SIG-M5 (cell line): Measurements from ENCODE around the gene PDE4D.

Experiments used
- DNase-seq: peaks from one replicate; lab custom pipeline; 2025; lab: John Stamatoyannopoulos, UW

The PDE4D gene

DNA sequence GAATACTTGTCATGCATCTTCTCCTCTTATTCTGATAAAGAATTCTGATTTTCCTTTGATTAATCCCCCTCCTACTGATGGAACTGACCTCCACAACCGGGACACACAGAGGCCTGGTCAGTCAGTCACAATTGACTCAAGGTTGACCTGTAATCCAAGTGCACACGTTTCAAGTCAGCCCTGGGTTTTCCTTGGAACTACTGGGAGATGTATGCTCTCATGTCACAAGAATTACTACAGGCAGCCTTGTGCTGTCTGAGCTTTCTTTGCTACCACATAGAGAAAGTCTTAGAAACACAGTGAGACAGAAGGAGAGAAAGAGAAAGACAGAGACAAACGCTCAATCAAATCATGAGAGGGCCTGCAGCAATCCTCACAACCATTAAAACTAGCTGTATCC is 345.8 kb downstream of the PDE4D start:
- DNase-seq, result no peak

DNA sequence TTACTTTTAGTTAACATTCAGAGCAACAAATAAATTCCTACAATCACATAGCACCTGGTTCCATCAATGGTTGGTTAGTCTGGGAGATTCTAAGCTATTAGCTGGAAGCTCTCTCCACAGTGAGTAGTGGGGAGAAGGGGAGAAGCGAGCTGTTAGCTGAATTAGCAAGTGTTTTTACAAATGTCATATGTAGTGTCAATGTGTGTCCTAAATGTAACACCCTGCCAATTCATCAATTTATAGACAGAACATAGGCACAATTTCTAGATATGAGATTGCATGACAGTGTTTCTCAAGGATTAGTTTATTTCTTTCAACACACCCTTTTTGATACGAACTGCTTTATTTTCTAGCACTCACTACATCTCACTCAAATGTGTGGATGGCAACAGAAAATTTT is 349.0 kb downstream of the PDE4D start:
- DNase-seq, result no peak

DNA sequence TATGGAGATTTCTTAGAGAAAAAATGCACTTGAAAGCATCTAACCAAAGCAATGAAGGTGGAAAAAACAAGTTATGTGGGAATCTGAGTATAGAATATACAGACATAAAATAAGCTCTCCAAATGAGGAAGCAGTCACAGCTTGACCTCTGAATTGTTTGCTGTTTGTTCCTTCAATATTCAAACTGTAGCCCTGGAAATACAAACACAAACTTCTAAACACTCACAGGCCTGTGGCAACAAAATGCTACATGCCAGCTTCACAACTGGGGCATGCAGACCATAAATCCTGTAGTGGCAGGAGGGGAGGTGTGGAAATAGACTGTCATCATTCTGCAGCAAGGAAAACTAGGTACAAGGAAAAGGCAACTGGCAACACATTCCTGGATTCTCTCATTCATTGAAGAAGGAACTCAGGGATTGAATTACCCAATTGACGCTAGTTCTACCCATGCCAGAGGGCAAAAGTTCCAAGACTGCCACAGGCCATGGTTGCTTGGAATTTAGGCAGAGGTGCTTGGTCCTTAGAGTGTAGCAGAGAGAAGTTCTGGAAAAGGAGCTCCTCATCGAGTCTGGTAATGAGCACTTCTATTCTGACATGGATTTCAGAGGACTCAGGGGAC is 349.6 kb downstream of the PDE4D start:
- DNase-seq, result no peak

DNA sequence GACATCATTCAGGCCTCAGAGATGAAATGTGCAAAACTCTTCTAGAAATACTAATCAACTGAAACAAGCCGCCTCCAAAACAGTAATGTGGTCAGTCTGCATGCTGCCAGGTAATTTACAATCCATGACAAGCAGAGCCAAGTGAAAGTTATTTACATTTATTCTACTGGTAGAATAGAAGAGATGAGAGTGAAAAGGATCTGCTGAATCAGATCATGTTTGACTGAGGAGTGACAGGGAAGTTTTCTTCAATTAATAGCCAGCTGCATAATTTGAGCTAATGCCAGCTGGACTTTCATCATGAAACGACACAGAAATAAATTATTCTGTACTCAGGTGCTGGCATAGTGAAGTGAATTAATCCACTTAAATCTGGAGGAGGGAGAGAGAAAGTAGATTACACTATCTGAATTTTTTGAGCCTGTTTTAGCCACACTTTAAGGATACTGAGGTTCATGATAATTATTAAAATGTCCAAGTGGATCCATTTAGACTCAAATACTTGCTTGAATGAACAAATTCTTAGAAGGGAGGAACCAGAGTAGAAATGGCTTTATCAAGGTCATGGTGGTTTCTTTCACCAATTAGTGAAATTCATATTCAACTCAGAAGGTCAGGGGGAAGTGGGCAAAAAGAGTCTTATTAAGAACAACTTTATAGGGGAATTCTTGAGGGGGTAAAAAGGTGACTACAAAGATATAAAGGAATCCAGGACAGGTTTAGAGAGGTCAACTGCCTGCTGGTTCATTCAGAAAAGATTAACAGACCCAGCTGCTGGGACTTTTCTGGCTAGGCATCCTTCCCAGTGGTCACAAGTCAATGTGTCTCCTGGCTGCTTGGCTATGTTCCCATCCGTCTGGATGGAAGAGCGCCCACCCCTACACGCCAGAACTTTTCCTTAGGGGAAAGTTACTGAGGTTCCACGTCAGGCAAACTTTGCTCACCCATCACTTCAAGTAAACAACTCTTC is 350.4 kb downstream of the PDE4D start:
- no peak for DNase-seq

DNA sequence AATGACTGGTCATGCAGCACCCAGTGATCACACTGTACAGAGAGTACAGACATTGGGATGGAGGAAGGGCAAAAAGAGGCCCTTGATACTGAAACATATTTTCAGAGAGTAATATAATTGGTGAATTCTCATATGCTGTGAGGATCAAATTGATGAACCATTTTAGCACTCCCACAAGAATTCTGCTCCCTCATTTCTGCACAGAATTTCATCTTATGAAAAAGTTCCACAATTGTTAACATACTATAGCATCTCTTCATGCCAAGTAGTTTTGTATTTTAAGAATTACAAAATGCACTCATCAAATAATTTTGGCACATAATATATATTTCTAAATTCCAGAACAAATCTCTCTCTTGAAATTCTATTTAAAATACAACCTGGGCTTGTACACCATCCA is 351.2 kb downstream of the PDE4D start:
- no peak for DNase-seq

DNA sequence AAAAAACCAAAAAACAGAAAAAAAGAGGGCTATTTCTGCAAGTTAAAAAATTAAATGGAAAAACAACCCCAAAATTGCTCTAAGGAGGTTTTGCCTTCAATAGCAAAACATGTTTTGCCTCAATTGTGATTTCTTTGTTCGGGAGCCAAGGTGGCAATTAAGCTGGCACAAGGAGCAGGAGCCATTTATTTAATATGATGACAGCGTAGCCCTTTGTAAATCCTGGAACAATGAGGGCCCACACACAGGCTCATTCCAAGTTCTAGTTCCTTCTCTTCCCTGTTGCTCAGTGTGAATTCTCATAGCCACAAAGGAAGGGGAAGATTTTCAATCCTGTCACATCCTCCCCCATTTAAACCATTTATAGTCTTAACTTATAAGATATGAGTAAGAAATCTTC is 353.2 kb downstream of the PDE4D start:
- no peak for DNase-seq

DNA sequence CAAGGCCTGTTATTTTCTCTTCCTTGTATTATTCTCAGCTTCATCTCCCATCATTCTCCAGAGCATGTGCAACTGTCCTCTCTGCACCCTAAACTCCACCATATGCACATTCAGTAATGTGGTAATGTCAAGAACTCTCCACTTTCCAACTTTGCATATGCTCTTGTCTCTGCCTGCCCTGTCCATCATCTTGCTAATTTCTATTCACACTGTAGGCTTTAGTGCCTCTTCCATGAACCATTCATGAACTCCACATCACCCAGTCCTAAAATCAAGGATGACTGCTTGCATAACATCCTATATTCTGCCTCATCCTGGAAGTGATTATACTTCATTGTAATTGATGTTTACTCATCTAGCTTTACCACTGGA is 354.8 kb downstream of the PDE4D start:
- DNase-seq, result no peak

DNA sequence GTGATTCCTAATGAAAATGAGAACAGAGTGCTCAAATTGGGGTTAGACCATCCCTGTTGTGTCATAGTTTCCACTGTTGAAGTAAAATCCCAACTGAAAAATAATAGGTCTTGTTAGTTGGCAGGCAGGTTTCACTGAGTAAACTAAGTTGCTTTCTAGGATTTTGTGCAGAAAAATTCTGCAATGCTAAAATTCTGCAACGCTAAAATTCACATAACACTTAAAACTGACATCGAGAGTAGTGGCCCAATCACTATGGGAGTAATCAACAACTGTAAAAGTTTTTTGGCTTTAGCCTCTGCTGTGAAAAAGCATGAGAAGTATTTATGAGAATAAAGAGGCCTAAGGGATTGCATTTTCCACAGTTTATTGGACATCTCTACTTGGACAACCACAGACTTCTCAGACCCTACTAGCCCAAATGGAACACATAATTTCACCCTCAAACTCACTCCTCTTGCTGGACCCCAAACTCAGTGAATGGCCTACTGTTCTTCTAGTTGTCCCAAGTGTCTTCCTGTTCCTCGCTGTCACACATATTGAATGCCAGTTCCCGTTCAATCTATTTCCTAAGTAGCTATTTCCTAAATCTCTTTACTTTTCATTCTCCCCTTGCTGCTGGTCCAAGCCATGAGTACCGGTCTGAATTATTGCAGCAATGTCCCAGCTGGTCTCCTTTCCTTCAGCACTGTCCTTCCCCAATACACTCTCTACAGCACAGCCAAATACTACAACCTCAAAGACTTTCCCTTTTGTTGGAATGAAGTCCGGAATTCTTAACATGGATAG is 355.4 kb downstream of the PDE4D start:
- DNase-seq, result no peak

DNA sequence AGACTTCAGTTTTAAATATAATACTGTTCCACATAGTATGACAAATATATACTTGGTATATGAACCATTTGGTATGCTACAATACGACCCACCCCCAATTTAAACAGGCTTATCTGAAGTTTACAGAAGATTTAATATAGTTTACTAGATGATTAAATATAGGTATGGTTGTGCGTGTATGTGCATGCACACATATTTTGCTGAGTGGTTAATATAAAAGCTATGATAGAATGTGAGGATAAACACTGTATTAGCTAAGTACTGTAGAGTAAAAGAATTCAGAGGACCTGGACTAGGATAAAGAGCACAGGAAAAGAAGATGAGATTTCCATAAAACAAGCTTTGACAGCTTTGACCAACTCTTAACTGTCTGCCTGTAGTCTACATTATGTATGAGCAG is 356.7 kb downstream of the PDE4D start:
- DNase-seq, result no peak

DNA sequence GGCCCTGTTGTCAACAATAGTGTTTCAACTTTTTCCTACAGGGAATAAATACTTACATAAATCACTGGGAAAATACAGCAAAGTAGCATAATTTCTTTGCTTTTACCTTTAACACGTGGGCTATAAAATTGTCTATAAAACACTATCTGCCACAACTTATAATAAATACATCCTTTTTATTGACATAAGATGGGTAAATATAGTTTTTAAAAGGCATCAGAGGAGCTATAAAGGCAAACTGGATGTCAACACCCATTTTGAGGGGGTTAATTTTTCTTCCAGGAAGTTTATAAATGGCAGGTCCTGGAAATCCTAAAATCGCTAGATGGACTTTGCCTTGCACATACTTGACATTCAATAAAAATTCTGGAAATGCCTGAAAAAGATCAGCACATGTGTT is 358.0 kb downstream of the PDE4D start:
- DNase-seq, result no peak

DNA sequence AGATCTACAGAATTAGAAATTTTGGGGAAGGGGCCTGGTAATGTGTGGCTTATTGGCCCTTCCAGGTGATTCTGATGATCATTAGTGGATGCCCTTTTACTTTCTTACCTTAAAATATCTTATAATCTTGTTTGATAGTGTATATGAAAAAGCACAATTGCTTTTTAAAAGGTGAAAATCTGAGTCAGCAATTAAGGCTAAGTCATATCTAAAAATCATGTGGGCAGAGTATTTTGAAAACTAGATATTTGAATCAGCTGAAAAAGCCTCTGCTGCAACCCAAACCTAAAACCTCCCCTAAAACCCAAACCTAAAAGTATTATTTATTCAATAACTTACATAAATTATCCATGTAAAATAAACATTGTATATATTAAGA is 359.8 kb downstream of the PDE4D start:
- no peak for DNase-seq

DNA sequence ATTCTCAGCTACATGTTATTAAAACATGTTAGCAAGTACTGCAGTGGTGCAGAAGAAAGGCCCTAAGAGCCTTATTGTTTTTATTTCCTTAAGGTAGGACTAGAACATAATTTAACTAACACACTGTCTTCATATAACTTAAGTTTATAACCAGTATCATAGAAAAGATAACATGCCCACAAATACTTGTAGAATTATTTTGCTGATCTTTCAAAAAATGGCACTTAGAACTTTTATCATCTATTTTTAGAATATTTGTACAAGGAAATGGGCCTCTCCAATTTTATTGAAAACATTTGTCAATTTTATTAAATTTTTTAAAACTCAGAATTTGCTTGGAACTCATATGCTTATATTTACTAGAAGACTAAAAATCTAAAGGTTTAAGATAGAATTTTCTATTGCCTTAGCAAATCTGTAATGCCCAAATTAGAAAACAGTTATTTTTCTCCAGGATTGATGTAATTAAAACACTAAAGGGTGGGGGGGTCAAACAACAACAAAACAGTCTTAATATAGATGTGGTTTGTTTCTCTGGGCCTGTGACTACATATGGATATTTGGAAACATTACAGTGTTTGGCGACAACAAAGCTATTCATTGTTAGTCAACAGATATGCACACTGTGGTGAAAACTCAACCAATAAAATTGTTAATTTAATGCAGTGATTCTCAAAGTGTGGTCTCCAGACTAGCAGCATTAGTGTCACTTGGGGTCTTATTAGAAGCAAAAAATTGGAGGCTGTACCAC is 360.4 kb downstream of the PDE4D start:
- DNase-seq, result no peak

DNA sequence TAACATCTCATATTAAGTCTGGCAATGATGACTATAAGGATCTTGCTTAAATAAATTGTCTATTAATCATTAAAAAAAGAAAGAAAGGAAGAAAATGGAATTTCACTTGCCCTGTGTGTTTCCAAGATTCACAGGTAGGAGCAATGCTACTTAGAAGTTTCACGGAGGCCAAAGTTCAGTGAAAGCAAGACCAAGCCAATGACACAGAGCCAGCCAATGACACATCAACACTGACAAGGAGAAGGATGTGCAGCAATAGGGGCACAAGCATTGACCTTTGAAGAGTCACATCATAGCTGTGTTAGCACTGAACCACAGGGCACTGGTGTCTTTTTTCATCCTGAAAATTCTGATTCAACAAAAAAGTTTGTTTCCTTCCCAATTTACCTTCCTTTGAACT is 364.3 kb downstream of the PDE4D start:
- no peak for DNase-seq

DNA sequence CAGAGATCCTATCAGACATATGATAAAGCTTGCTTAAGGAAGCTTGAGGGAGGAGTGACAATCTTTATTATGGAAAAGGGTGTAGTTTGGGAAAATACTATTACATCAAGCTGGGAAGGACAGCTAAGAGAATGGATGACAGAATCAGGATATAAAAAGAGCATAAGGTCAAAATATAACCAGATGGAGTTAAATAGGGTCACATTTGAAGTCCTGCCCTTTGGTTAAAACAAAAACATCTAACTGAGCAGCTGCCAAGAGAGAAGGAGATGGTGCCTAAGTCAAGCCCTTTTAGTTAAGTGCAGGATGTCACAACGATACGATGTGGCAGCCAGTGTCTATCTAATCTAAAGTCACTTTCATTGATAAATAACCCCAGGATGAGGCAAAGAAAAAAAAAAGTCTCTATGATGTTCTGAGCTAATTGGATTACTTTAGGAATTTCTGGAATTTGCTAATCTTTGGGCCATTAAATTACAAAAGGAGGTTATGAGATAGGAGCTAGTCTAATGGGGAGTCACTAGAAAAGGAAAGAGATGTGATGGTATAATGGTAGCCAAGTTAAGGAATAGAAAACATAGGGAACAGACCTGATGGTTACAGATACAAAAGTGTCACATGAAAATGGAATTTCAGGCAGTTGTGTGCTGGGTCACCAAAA is 365.2 kb downstream of the PDE4D start:
- DNase-seq, result no peak

DNA sequence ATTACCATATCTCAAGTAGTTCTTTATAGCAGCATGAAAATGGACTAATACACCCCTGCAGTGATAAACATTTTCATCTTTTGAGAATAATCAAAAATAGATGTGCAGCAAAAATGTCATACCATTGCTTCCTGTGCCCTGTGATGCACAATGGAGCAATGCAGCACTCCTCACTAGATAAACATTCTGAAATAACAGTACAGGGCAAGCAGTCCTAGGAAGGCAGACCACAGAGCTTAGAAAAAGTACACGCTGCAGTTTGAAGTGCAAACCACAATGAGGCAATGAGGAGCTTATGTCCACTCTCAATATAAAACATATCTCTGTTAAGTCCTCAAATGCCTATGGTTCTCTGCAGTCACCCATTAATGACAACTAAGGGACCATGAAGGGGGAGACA is 367.6 kb downstream of the PDE4D start:
- no peak for DNase-seq

DNA sequence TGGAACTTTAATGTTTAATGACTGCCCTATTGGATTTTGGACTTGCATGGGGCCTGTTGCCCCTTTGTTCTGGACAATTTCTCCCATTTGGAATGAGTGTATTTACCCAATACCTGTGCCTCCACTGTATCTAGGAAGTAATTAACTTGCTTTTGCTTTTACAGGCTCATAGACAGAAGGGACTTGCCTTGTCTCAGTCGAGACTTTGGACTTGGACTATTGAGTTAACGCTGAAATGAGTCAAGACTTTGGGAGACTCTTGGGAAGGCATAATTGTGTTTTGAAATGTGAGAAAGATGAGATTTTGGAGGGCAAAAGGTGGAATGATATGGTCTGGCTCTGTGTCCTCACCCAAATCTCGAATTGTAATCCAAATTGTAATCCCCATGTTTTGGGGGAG is 368.2 kb downstream of the PDE4D start:
- no peak for DNase-seq

DNA sequence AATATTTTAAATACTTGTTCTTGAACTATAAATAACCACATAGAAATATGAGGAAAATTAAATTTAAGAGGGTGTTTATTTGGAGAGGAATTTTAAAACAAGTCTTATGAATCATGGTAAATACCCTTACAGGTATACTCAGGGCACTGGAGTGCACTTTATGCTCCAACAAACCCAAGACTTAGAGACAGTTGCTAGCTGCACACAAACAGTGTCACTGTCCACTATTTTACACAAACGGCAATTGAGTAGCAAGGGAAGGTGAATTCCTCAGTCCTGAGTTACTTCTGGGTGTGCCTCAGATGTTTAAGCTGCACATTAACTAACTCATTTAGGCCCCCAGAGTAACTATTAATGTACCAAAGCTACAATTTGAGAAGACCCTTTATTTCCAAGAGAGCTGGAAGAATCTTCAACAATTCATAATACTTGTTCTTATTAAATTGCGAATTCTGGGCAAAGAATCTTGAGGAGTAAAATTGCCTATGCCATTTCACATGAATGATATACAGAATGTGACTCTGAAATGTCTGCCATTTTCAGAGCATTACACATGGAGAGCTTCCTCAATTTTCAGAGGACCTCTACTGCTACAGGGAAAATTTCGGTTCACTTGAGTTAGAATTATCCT is 371.2 kb downstream of the PDE4D start:
- no peak for DNase-seq

DNA sequence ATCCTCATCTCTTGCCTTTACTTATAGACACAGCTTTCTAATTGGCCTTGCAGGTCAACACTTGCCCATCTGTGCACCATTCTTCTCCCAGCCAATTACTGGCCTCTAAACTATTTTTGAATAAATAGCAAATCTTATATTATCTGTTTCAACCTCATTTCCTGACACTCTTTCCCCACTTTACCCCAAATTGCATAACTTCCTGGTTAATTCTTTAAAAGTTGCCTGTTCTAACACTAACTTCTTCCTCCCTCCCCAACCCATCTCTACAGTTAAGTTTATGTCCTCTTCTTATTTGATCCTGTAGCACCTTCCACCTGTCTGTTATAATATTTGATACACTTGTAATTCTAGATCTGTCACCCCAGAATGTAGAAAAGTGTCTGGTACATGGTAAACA is 372.1 kb downstream of the PDE4D start:
- DNase-seq, result no peak

DNA sequence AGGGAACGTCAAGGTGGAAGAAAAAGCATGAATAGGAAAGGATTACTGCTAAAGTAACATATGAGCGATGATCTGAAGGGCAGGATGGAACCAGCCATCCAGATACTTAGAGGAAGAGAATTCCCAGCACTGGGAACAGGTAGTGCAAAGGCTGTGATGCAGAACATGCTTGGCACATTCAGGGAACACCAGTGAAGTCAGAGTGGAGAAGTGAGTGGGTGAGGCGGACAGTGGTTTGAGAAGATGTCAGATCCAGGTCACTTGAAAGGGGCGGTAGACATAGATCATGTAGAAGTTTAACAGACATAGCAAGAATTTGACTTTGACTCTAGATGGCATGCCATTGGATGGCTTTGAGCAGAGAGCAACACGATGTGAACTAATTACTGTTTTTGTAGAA is 374.2 kb downstream of the PDE4D start:
- no peak for DNase-seq

DNA sequence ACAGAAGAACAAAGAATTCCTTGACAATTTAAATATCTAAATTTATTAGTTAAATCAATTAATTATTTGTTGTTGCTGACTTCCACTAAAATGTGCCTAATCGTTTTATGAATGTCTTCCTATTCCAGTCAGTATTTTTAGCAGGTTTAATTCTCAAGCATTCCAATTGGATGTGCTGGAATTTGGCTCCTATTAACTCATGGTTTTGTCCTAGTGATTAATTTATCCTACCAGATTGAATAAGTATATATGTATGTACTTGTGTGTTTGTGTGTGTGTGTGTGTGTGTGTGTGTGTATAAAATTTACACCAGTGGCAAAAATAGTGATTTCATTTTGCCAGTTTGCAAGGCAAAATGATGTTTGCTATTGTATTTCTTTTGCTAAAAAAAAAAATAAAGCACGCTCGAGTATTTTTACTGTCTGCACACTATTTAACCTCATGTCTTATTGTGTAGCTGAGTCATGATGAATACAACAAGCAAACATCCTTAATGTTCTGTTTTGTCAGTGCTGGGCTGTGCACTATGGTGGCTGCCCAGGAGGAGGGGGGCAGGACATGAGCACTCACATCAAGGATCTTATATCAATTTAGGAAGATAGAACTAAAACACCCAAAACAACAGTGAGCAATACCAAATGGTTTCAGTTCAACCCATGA is 375.5 kb downstream of the PDE4D start:
- no peak for DNase-seq

DNA sequence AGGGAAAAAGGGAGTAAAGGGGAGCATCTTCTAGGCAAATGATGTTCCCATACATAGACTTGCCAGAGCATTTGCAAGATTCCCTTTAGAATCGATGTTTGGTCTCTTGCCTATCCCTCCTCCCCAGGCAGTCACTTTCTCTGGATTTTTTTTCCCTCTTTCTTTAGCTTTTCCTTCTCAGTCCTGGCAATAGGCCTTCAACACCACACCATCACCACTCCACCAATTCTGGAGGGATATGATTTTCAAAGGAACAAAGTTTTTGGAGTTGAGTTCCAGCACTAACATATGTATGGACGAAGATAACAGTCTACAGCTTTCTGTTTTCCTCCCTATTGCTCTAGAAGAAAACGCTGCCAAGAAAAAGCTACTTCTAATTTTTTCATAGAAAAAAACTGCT is 377.4 kb downstream of the PDE4D start:
- DNase-seq, result no peak
